Measurements from ENCODE around the gene EDEM3. TPM values are rescaled to one million over a fixed set of nuclear protein-coding genes. Genes with fewer than 3 reads are reported as not detected.
A peak's percentile ranks its signal among the peaks of the same experiment; 100 is the strongest.

The EDEM3 gene
- total RNA-seq, 1 experiment from 2014 or later = 10.6 TPM

DNA sequence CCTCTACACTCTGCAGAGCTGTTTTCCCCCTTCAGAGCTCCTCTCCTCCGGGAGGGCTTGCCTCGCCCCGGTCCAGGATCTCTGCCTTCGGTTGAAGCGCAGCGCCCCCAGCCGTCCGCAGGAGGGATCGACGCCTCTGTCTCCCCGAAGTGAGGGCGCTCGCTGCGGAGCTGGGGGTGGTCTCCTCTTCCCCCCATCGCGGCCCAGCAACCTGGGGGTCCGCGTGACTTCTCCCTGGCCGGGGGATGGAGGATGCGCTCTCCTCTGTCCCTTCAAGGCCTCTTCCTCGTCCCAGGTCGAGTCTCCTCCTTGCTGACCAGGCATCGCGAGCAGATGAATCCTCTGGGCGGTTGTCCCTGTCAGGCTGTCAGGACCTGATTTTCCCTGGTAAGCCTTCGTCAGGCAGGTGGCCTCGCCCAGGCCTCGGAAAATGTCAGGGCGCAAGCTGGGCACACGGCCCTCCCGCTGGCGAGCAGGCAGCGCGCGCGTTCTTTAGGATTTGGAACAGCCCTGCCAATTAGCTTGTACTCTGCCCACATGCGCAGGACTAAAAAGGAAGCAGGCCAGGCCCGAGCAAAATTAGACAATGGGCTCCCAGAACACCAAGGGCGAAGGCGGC lies 90.5 kb downstream of the EDEM3 start (continued):
- TF ChIP-seq, protein P1, sequence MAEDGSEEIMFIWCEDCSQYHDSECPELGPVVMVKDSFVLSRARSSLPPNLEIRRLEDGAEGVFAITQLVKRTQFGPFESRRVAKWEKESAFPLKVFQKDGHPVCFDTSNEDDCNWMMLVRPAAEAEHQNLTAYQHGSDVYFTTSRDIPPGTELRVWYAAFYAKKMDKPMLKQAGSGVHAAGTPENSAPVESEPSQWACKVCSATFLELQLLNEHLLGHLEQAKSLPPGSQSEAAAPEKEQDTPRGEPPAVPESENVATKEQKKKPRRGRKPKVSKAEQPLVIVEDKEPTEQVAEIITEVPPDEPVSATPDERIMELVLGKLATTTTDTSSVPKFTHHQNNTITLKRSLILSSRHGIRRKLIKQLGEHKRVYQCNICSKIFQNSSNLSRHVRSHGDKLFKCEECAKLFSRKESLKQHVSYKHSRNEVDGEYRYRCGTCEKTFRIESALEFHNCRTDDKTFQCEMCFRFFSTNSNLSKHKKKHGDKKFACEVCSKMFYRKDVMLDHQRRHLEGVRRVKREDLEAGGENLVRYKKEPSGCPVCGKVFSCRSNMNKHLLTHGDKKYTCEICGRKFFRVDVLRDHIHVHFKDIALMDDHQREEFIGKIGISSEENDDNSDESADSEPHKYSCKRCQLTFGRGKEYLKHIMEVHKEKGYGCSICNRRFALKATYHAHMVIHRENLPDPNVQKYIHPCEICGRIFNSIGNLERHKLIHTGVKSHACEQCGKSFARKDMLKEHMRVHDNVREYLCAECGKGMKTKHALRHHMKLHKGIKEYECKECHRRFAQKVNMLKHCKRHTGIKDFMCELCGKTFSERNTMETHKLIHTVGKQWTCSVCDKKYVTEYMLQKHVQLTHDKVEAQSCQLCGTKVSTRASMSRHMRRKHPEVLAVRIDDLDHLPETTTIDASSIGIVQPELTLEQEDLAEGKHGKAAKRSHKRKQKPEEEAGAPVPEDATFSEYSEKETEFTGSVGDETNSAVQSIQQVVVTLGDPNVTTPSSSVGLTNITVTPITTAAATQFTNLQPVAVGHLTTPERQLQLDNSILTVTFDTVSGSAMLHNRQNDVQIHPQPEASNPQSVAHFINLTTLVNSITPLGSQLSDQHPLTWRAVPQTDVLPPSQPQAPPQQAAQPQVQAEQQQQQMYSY (CRISPR knock-in tag; IDR thresholded peaks at IDR 0.05) = no peak
- TF ChIP-seq NR2C2 (CRISPR knock-in tag; IDR thresholded peaks at IDR 0.05) (no peak), CREM (CRISPR knock-in tag; IDR thresholded peaks at IDR 0.05) (no peak), ZNF317 (CRISPR knock-in tag; IDR thresholded peaks at IDR 0.05; ENCODE audit: borderline replicate concordance, low read depth) (no peak), ERG (CRISPR knock-in tag; IDR thresholded peaks at IDR 0.05) (no peak), E2F4 (CRISPR knock-in tag; IDR thresholded peaks at IDR 0.05; ENCODE audit: borderline replicate concordance, low read depth) (no peak), EMX1 (CRISPR knock-in tag; IDR thresholded peaks at IDR 0.05) (no peak), CTCF (IDR thresholded peaks at IDR 0.05) (peak; percentile 89), TEAD4 (CRISPR knock-in tag; IDR thresholded peaks at IDR 0.05) (no peak), ESRRA (CRISPR knock-in tag; IDR thresholded peaks at IDR 0.05; ENCODE audit: borderline replicate concordance) (no peak), OVOL2 (CRISPR knock-in tag; IDR thresholded peaks at IDR 0.05; ENCODE audit: borderline replicate concordance) (no peak), USF1 (CRISPR knock-in tag; IDR thresholded peaks at IDR 0.05) (no peak), KAT7 (CRISPR knock-in tag; IDR thresholded peaks at IDR 0.05; ENCODE audit: borderline replicate concordance) (no peak), SMAD3 (CRISPR knock-in tag; IDR thresholded peaks at IDR 0.05; ENCODE audit: borderline replicate concordance) (no peak), JAZF1 (CRISPR knock-in tag; IDR thresholded peaks at IDR 0.05) (no peak), ZNF121 (CRISPR knock-in tag; IDR thresholded peaks at IDR 0.05) (no peak), ZNF263 (CRISPR knock-in tag; IDR thresholded peaks at IDR 0.05; ENCODE audit: low read depth) (no peak)
- TF ChIP-seq, protein P2, sequence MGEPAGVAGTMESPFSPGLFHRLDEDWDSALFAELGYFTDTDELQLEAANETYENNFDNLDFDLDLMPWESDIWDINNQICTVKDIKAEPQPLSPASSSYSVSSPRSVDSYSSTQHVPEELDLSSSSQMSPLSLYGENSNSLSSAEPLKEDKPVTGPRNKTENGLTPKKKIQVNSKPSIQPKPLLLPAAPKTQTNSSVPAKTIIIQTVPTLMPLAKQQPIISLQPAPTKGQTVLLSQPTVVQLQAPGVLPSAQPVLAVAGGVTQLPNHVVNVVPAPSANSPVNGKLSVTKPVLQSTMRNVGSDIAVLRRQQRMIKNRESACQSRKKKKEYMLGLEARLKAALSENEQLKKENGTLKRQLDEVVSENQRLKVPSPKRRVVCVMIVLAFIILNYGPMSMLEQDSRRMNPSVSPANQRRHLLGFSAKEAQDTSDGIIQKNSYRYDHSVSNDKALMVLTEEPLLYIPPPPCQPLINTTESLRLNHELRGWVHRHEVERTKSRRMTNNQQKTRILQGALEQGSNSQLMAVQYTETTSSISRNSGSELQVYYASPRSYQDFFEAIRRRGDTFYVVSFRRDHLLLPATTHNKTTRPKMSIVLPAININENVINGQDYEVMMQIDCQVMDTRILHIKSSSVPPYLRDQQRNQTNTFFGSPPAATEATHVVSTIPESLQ (CRISPR knock-in tag; IDR thresholded peaks at IDR 0.05) = no peak
- TF ChIP-seq, protein P3, sequence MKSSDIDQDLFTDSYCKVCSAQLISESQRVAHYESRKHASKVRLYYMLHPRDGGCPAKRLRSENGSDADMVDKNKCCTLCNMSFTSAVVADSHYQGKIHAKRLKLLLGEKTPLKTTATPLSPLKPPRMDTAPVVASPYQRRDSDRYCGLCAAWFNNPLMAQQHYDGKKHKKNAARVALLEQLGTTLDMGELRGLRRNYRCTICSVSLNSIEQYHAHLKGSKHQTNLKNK (CRISPR knock-in tag; IDR thresholded peaks at IDR 0.05) = no peak
